HepG2 (cell line): ENCODE data around the gene TDG. TPM values are rescaled to one million over a fixed set of nuclear protein-coding genes. Genes with fewer than 3 reads are reported as not detected.

ENCODE experiments used
- CCAR2 ChIP-seq: fragments of 200-400 bp; formaldehyde crosslinking; optimal IDR thresholded peaks from 2 replicates; pipeline ENCODE3; 2018; ENCODE audit warnings: low read depth, mild to moderate bottlenecking, low read length, moderate library complexity
- CERS6 ChIP-seq: sonication (generic); formaldehyde crosslinking; IDR thresholded peaks from 2 replicates; pipeline ENCODE4 v1.5.0; 2020; ENCODE audit warnings: missing genetic modification reagents
- ERF ChIP-seq: IDR thresholded peaks from 2 replicates; pipeline ENCODE4 v1.6.1; 2018; ENCODE audit warnings: missing biosample characterization, missing genetic modification reagents
- FLYWCH1 ChIP-seq: sonication (generic); formaldehyde crosslinking; IDR thresholded peaks from 2 replicates; pipeline ENCODE4 v1.8.1; 2023; ENCODE audit warnings: mild to moderate bottlenecking, missing genetic modification reagents
- HMG20A ChIP-seq: IDR thresholded peaks from 2 replicates; pipeline ENCODE4 v1.6.1; 2016; ENCODE audit warnings: borderline replicate concordance
- HOXD1 ChIP-seq: sonication (generic); formaldehyde crosslinking; IDR thresholded peaks from 2 replicates; pipeline ENCODE4 v1.5.0; 2020; ENCODE audit warnings: missing genetic modification reagents
- JUN ChIP-seq: sonication (generic); formaldehyde crosslinking; IDR thresholded peaks from 2 replicates; pipeline ENCODE4 v1.4.0; 2020; ENCODE audit warnings: mild to moderate bottlenecking, missing genetic modification reagents
- KAT2B ChIP-seq: fragments of 150-350 bp; IDR thresholded peaks from 2 replicates; pipeline ENCODE4 v1.6.1; 2014; ENCODE audit warnings: low read depth, low read length, borderline replicate concordance
- KMT2A ChIP-seq: sonication (generic); formaldehyde crosslinking; IDR thresholded peaks from 2 replicates; pipeline ENCODE4 v1.4.0; 2020; ENCODE audit warnings: missing genetic modification reagents
- NFE2L2 ChIP-seq: fragments of 150-350 bp; IDR thresholded peaks from 2 replicates; pipeline ENCODE4 v1.6.1; 2014; ENCODE audit warnings: low read length
- NFKBIZ ChIP-seq: IDR thresholded peaks from 2 replicates; pipeline ENCODE4 v1.6.1; 2018; ENCODE audit warnings: missing genetic modification reagents, missing compliant biosample characterization
- PHF20 ChIP-seq: sonication (generic); formaldehyde crosslinking; IDR thresholded peaks from 2 replicates; pipeline ENCODE4 v1.5.0; 2020; ENCODE audit warnings: mild to moderate bottlenecking, missing genetic modification reagents
- SAFB2 ChIP-seq: sonication (generic); formaldehyde crosslinking; IDR thresholded peaks from 2 replicates; pipeline ENCODE4 v1.5.1; 2020; ENCODE audit warnings: missing genetic modification reagents, low read depth, mild to moderate bottlenecking, borderline replicate concordance
- SMARCC2 ChIP-seq: fragments of 450-650 bp; IDR thresholded peaks from 2 replicates; pipeline ENCODE4 v1.6.1; 2017; ENCODE audit warnings: antibody characterized with exemption, mild to moderate bottlenecking
- SP4 ChIP-seq: sonication (generic); formaldehyde crosslinking; IDR thresholded peaks from 2 replicates; pipeline ENCODE4 v1.8.1; 2023; ENCODE audit warnings: mild to moderate bottlenecking, missing genetic modification reagents
- SPEN ChIP-seq: sonication (generic); formaldehyde crosslinking; IDR thresholded peaks from 2 replicates; pipeline ENCODE4 v1.5.1; 2020; ENCODE audit warnings: low read depth, mild to moderate bottlenecking, missing genetic modification reagents
- TMF1 ChIP-seq: sonication (generic); formaldehyde crosslinking; IDR thresholded peaks from 2 replicates; pipeline ENCODE4 v1.8.1; 2022; ENCODE audit warnings: low read depth, missing genetic modification reagents
- ZGPAT ChIP-seq: IDR thresholded peaks from 2 replicates; pipeline ENCODE4 v1.6.1; 2016; ENCODE audit warnings: mild to moderate bottlenecking
- ZNF10 ChIP-seq: sonication (generic); formaldehyde crosslinking; IDR thresholded peaks from 2 replicates; pipeline ENCODE4 v1.4.0; 2020; ENCODE audit warnings: mild to moderate bottlenecking, low read depth, missing genetic modification reagents, borderline replicate concordance
- ZNF343 ChIP-seq: sonication (generic); formaldehyde crosslinking; IDR thresholded peaks from 2 replicates; pipeline ENCODE4 v1.4.0; 2020; ENCODE audit warnings: mild to moderate bottlenecking, missing genetic modification reagents
- ZNF557 ChIP-seq: sonication (generic); formaldehyde crosslinking; IDR thresholded peaks from 2 replicates; pipeline ENCODE4 v1.4.0; 2020; ENCODE audit warnings: missing genetic modification reagents
- ZNF629 ChIP-seq: sonication (generic); formaldehyde crosslinking; conservative IDR thresholded peaks from 2 replicates; pipeline ENCODE4 v1.5.0; 2020; ENCODE audit warnings: missing genetic modification reagents
- ZUFSP ChIP-seq: sonication (generic); formaldehyde crosslinking; IDR thresholded peaks from 2 replicates; pipeline ENCODE4 v1.9.0; 2021; ENCODE audit warnings: missing genetic modification reagents, mild to moderate bottlenecking, borderline replicate concordance
- polyA plus RNA-seq, 8 experiments: library from polyadenylated mRNA; depleted of rRNA in 3 of 8; stranded (reverse) in 7 of 8; unstranded in 1 of 8; fragments of >200 nt; fragmentation: Illumina TruSeq in 4 of 8; extraction: Trizol in 4 of 8; gene quantifications; 2 replicates each; pipeline versions ENCODE4 v1.2.1 to v1.2.3, GENCODE V29; 2011 to 2016; ENCODE audit warnings: low read depth in 4 of 8, missing spikeins in 1 of 8, mixed read lengths in 1 of 8; ENCODE audit not compliant: insufficient read depth in 1 of 8
- total RNA-seq, 5 experiments: library from RNA; depleted of rRNA; stranded (reverse); fragments of >200 nt; fragmentation: Illumina TruSeq; extraction: Trizol; gene quantifications; 2 replicates each; pipeline ENCODE4 v1.2.3, GENCODE V29; 2016; ENCODE audit warnings: low read depth in 1 of 5
- TF ChIP-seq, protein P1 (sequence below): sonication (generic); formaldehyde crosslinking; IDR thresholded peaks from 2 replicates; pipeline ENCODE4 v1.4.0; 2020; ENCODE audit warnings: missing genetic modification reagents
- TF ChIP-seq, protein P2 (sequence below): IDR thresholded peaks from 2 replicates; pipeline ENCODE4 v1.6.1; 2016
- TF ChIP-seq, protein P3 (sequence below): sonication (generic); formaldehyde crosslinking; IDR thresholded peaks from 2 replicates; pipeline ENCODE4 v1.4.0; 2020; ENCODE audit warnings: mild to moderate bottlenecking, missing genetic modification reagents

Gene TDG
- total and polyA plus RNA-seq, 2 of the 13 experiments (the other 11 are each of a cell fraction or from before 2014, with no cell fraction given) = 14.2 to 19.5 TPM

DNA sequence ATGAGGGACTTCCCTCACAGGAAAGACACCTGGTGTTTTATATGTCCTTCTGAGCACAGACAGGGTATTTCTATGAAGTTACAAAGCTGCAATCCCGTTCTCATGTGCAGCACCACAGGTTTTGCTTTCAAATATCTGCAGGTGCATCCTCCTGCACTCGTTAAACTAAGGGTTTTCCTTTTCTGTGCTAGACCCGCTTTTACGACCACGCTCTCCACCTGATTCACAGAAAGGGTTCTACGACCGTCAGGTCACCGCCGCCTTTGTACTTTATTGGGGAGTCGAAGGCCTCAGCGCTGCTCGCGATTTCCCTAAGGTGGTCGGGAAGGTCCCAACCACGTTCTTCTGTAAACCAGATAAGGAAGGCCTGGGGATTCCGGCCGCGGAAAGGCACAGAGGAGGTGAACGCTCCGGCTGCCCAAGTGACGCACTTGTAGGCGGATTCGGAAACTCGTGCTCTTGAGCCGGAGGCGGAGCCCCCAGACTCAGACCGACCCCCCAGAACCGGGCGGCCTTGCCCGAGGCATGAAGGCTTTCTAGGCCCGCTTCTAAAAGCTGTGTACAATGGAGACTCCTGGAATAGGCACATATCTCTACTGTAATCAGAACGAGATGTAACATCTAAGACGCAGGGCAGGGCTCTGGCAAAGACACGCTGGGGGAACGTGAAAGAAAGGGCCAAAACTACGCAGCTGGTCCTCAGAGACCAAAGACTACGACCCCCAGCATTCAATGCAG lies 36.5 kb upstream of the TDG start (continued):
- TF ChIP-seq, protein P1, sequence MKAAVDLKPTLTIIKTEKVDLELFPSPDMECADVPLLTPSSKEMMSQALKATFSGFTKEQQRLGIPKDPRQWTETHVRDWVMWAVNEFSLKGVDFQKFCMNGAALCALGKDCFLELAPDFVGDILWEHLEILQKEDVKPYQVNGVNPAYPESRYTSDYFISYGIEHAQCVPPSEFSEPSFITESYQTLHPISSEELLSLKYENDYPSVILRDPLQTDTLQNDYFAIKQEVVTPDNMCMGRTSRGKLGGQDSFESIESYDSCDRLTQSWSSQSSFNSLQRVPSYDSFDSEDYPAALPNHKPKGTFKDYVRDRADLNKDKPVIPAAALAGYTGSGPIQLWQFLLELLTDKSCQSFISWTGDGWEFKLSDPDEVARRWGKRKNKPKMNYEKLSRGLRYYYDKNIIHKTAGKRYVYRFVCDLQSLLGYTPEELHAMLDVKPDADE (CRISPR knock-in tag) = 0 out of 2 replicates have a peak, but pooled peaks have one; percentile 27
- no peak for TF ChIP-seq NFE2L2
- TF ChIP-seq, protein P2, sequence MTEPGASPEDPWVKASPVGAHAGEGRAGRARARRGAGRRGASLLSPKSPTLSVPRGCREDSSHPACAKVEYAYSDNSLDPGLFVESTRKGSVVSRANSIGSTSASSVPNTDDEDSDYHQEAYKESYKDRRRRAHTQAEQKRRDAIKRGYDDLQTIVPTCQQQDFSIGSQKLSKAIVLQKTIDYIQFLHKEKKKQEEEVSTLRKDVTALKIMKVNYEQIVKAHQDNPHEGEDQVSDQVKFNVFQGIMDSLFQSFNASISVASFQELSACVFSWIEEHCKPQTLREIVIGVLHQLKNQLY (CRISPR knock-in tag) = peak; percentile 87
- no peak for TF ChIP-seq ZNF629 (CRISPR knock-in tag)
- TF ChIP-seq PHF20 (CRISPR knock-in tag) = peak; percentile 55
- peak; percentile 66 for TF ChIP-seq KMT2A
- no peak for TF ChIP-seq CERS6 (CRISPR knock-in tag)
- peak; percentile 80 for TF ChIP-seq CCAR2
- TF ChIP-seq ERF (CRISPR knock-in tag) = 0 out of 2 replicates have a peak, but pooled peaks have one; percentile 76
- TF ChIP-seq ZUFSP = no peak
- no peak; the same call in 1 of the 2 replicates for TF ChIP-seq ZGPAT (CRISPR knock-in tag)
- no peak for TF ChIP-seq SMARCC2
- peak; percentile 54; the same call in 1 of the 2 replicates for TF ChIP-seq ZNF557 (CRISPR knock-in tag)
- no peak for TF ChIP-seq TMF1
- TF ChIP-seq NFKBIZ (CRISPR knock-in tag) = no peak
- TF ChIP-seq HMG20A (CRISPR knock-in tag) = no peak
- TF ChIP-seq, protein P3, sequence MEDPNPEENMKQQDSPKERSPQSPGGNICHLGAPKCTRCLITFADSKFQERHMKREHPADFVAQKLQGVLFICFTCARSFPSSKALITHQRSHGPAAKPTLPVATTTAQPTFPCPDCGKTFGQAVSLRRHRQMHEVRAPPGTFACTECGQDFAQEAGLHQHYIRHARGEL (CRISPR knock-in tag) = no peak
- TF ChIP-seq ZNF343 (CRISPR knock-in tag) = peak; percentile 77; the same call in 1 of the 2 replicates
- no peak for TF ChIP-seq ZNF10 (CRISPR knock-in tag)
- TF ChIP-seq JUN (CRISPR knock-in tag) = no peak
- TF ChIP-seq SAFB2 (CRISPR knock-in tag) = no peak
- no peak for TF ChIP-seq HOXD1 (CRISPR knock-in tag)
- TF ChIP-seq FLYWCH1 = no peak
- no peak for TF ChIP-seq SP4 (CRISPR knock-in tag)
- peak; percentile 61; the same call in 1 of the 2 replicates for TF ChIP-seq SPEN (CRISPR knock-in tag)
- TF ChIP-seq KAT2B = no peak
